ENCODE results near the gene UBAP1L.

The UBAP1L gene

GRCh38 chr15:65060641-65061397 is 54.2 kb downstream of the UBAP1L start:
- no peak for DNase-seq (ENCODE audit: extremely low read depth, low read depth)

GRCh38 chr15:65059931-65060596 is 54.9 kb downstream of the UBAP1L start:
- DNase-seq (ENCODE audit: extremely low read depth, low read depth), result no peak
- no peak for TF ChIP-seq CTCF (IDR thresholded peaks at IDR 0.05; ENCODE audit: low read depth, low read length, missing control alignments)
- no peak overlapping the region for H3K4me3 ChIP-seq (replicated peaks; ENCODE audit: low read depth, low read length)

More at GRCh38 chr15:65060641-65061397, 54.2 kb downstream of the UBAP1L start:
- H3K4me3 ChIP-seq (replicated peaks; ENCODE audit: low read depth, low read length), result no peak overlapping the region
- no peak for TF ChIP-seq CTCF (IDR thresholded peaks at IDR 0.05; ENCODE audit: low read depth, low read length, missing control alignments)

- TF ChIP-seq CTCF (IDR thresholded peaks at IDR 0.05; ENCODE audit: low read depth, low read length, missing control alignments), result no peak
- no peak overlapping the region for H3K4me3 ChIP-seq (replicated peaks; ENCODE audit: low read depth, low read length)
- no peak for DNase-seq (ENCODE audit: extremely low read depth, low read depth)
Measured at GRCh38 chr15:65059369-65059750, 55.6 kb downstream of the UBAP1L start.

GRCh38 chr15:65058394-65059368 is 56.3 kb downstream of the UBAP1L start:
- no peak overlapping the region for H3K4me3 ChIP-seq (replicated peaks; ENCODE audit: low read depth, low read length)
- no peak for TF ChIP-seq CTCF (IDR thresholded peaks at IDR 0.05; ENCODE audit: low read depth, low read length, missing control alignments)
- no peak for DNase-seq (ENCODE audit: extremely low read depth, low read depth)

- no peak for DNase-seq (ENCODE audit: extremely low read depth, low read depth)
- no peak overlapping the region for H3K4me3 ChIP-seq (replicated peaks; ENCODE audit: low read depth, low read length)
Measured at GRCh38 chr15:65057549-65057940, 57.5 kb downstream of the UBAP1L start.

More at GRCh38 chr15:65057549-65057940, 57.5 kb downstream of the UBAP1L start:
- TF ChIP-seq CTCF (IDR thresholded peaks at IDR 0.05; ENCODE audit: low read depth, low read length, missing control alignments), result no peak
